Dendritic cell treated with granulocyte-macrophage colony-stimulating factor and Interleukin-4, amounts not matched to agents 40 ng/mL and 50 ng/mL, for 4 days (primary cell): ENCODE data around the gene MPDZ.

Experiments
- H3K27ac Mint-ChIP-seq: one replicate; pipeline ENCODE4 v1.8.0; 2022; ENCODE audit warnings: mild to moderate bottlenecking, mixed read lengths
- H3K27me3 Mint-ChIP-seq: one replicate; pipeline ENCODE4 v1.8.0; 2022; ENCODE audit warnings: mild to moderate bottlenecking, mixed read lengths
- H3K36me3 Mint-ChIP-seq: one replicate; pipeline ENCODE4 v1.8.0; 2022; ENCODE audit warnings: low read depth, mixed read lengths
- H3K4me1 Mint-ChIP-seq: one replicate; pipeline ENCODE4 v1.8.0; 2022; ENCODE audit warnings: low read depth, mixed read lengths
- H3K4me3 Mint-ChIP-seq: one replicate; pipeline ENCODE4 v1.8.0; 2022; ENCODE audit warnings: mild to moderate bottlenecking, moderate library complexity, mixed read lengths
- H3K9me3 Mint-ChIP-seq: one replicate; pipeline ENCODE4 v1.8.0; 2022; ENCODE audit warnings: mixed read lengths
- intact Hi-C: fragments of 100-400 bp; cut with micrococcal nuclease; formaldehyde crosslinking; loops from one replicate; pipeline ENCODE4 v1.15.0; 2022

MPDZ gene

GRCh38 chr9:13279284-13280141 is at the start of gene MPDZ:
Gene MPDZ, minus strand, starts transcription at chr9:13279692. Its CDS starts 29,377 bp downstream, at chr9:13250315.
- intact Hi-C loops, result no loop called here
- no peak within 1 kb of the TSS for H3K4me3 Mint-ChIP-seq

GRCh38 chr9:13324988-13325387 is 45.5 kb upstream of the MPDZ start:
- Mint-ChIP-seq H3K27me3 (no peaks in the 10 kb centered on the region), H3K4me3 (no peak overlapping the region), H3K36me3 (no peaks in the 10 kb centered on the region), H3K4me1 (no peaks in the 10 kb centered on the region), H3K9me3 (no peaks in the 10 kb centered on the region), H3K27ac (no peak overlapping the region)
- intact Hi-C loops, result no loop called here

More at GRCh38 chr9:13279284-13280141, at the start of gene MPDZ:
- Mint-ChIP-seq H3K27ac (no peak within 1 kb of the TSS), H3K36me3 (no peaks in the 10 kb centered on the region), H3K4me1 (no peaks in the 10 kb centered on the region), H3K27me3 (peaks cover 39% of the 10 kb centered on the region), H3K9me3 (no peaks in the 10 kb centered on the region)

- Mint-ChIP-seq H3K27ac (no peak overlapping the region), H3K9me3 (no peaks in the 10 kb centered on the region), H3K36me3 (no peaks in the 10 kb centered on the region), H3K27me3 (no peaks in the 10 kb centered on the region), H3K4me3 (no peak overlapping the region), H3K4me1 (no peaks in the 10 kb centered on the region)
- intact Hi-C loops, result no loop called here
Observed at GRCh38 chr9:13322828-13323550, 43.5 kb upstream of the MPDZ start.

GRCh38 chr9:13318027-13318426 is 38.5 kb upstream of the MPDZ start:
- no peaks in the 10 kb centered on the region for H3K27me3 Mint-ChIP-seq
- no peaks in the 10 kb centered on the region for H3K36me3 Mint-ChIP-seq
- H3K4me1 Mint-ChIP-seq, result no peaks in the 10 kb centered on the region
- H3K9me3 Mint-ChIP-seq, result peaks cover 16% of the 10 kb centered on the region
- H3K27ac Mint-ChIP-seq, result no peak overlapping the region
- intact Hi-C loops, result no loop called here
- H3K4me3 Mint-ChIP-seq, result no peak overlapping the region

GRCh38 chr9:13296972-13297371 is 17.5 kb upstream of the MPDZ start:
- no peaks in the 10 kb centered on the region for H3K27me3 Mint-ChIP-seq
- intact Hi-C loops, result no loop called here
- peaks cover 6% of the 10 kb centered on the region for H3K9me3 Mint-ChIP-seq
- no peaks in the 10 kb centered on the region for H3K4me1 Mint-ChIP-seq
- H3K36me3 Mint-ChIP-seq, result no peaks in the 10 kb centered on the region
- no peak overlapping the region for H3K27ac Mint-ChIP-seq
- H3K4me3 Mint-ChIP-seq, result no peak overlapping the region

- Mint-ChIP-seq H3K27ac (no peak overlapping the region), H3K4me3 (no peak overlapping the region), H3K36me3 (no peaks in the 10 kb centered on the region), H3K9me3 (peaks cover 6% of the 10 kb centered on the region), H3K27me3 (no peaks in the 10 kb centered on the region), H3K4me1 (no peaks in the 10 kb centered on the region)
- intact Hi-C loops, result no loop called here
Observed at GRCh38 chr9:13295556-13295955, 16.1 kb upstream of the MPDZ start.

- H3K36me3 Mint-ChIP-seq, result no peaks in the 10 kb centered on the region
- intact Hi-C loops, result no loop called here
Observed at GRCh38 chr9:13292782-13293181, 13.3 kb upstream of the MPDZ start.

GRCh38 chr9:13292158-13292557 is 12.7 kb upstream of the MPDZ start:
- H3K4me3 Mint-ChIP-seq, result no peak overlapping the region
- H3K36me3 Mint-ChIP-seq, result no peaks in the 10 kb centered on the region
- no peaks in the 10 kb centered on the region for H3K4me1 Mint-ChIP-seq
- intact Hi-C loops, result no loop called here
- no peaks in the 10 kb centered on the region for H3K27me3 Mint-ChIP-seq
- no peak overlapping the region for H3K27ac Mint-ChIP-seq
- peaks cover 11% of the 10 kb centered on the region for H3K9me3 Mint-ChIP-seq

More at GRCh38 chr9:13292782-13293181, 13.3 kb upstream of the MPDZ start:
- no peaks in the 10 kb centered on the region for H3K27me3 Mint-ChIP-seq
- peaks cover 6% of the 10 kb centered on the region for H3K9me3 Mint-ChIP-seq
- no peak overlapping the region for H3K4me3 Mint-ChIP-seq
- H3K27ac Mint-ChIP-seq, result no peak overlapping the region
- no peaks in the 10 kb centered on the region for H3K4me1 Mint-ChIP-seq

- H3K9me3 Mint-ChIP-seq, result peaks cover 13% of the 10 kb centered on the region
- no peaks in the 10 kb centered on the region for H3K27me3 Mint-ChIP-seq
- no peaks in the 10 kb centered on the region for H3K36me3 Mint-ChIP-seq
Observed at GRCh38 chr9:13291718-13292117, 12.2 kb upstream of the MPDZ start.

GRCh38 chr9:13284011-13284410 is 4.5 kb upstream of the MPDZ start:
- no peaks in the 10 kb centered on the region for H3K4me1 Mint-ChIP-seq
- peaks cover 17% of the 10 kb centered on the region for H3K27me3 Mint-ChIP-seq
- intact Hi-C loops, result no loop called here
- no peak overlapping the region for H3K4me3 Mint-ChIP-seq
- no peaks in the 10 kb centered on the region for H3K36me3 Mint-ChIP-seq
- H3K9me3 Mint-ChIP-seq, result peaks cover 6% of the 10 kb centered on the region
- no peak overlapping the region for H3K27ac Mint-ChIP-seq

More at GRCh38 chr9:13291718-13292117, 12.2 kb upstream of the MPDZ start:
- intact Hi-C loops, result no loop called here
- Mint-ChIP-seq H3K27ac (no peak overlapping the region), H3K4me1 (no peaks in the 10 kb centered on the region), H3K4me3 (no peak overlapping the region)

- H3K36me3 Mint-ChIP-seq, result no peaks in the 10 kb centered on the region
- H3K27me3 Mint-ChIP-seq, result peaks cover 26% of the 10 kb centered on the region
- intact Hi-C loops, result no loop called here
- no peak overlapping the region for H3K27ac Mint-ChIP-seq
- H3K4me3 Mint-ChIP-seq, result no peak overlapping the region
- peaks cover 6% of the 10 kb centered on the region for H3K9me3 Mint-ChIP-seq
- H3K4me1 Mint-ChIP-seq, result no peaks in the 10 kb centered on the region
Observed at GRCh38 chr9:13282998-13283397, 3.5 kb upstream of the MPDZ start.

- H3K4me1 Mint-ChIP-seq, result no peaks in the 10 kb centered on the region
- intact Hi-C loops, result no loop called here
- H3K9me3 Mint-ChIP-seq, result no peaks in the 10 kb centered on the region
- H3K27me3 Mint-ChIP-seq, result peaks cover 38% of the 10 kb centered on the region
- H3K27ac Mint-ChIP-seq, result no peak overlapping the region
- H3K36me3 Mint-ChIP-seq, result no peaks in the 10 kb centered on the region
- H3K4me3 Mint-ChIP-seq, result no peak overlapping the region
Observed at GRCh38 chr9:13281356-13282016, 2.0 kb upstream of the MPDZ start.

- H3K36me3 Mint-ChIP-seq, result no peaks in the 10 kb centered on the region
- intact Hi-C loops, result no loop called here
- no peaks in the 10 kb centered on the region for H3K9me3 Mint-ChIP-seq
- no peak overlapping the region for H3K27ac Mint-ChIP-seq
- H3K4me1 Mint-ChIP-seq, result no peaks in the 10 kb centered on the region
- no peak overlapping the region for H3K4me3 Mint-ChIP-seq
- peaks cover 39% of the 10 kb centered on the region for H3K27me3 Mint-ChIP-seq
Observed at GRCh38 chr9:13278368-13279246, 885 bp downstream of the MPDZ start.
